B cell (primary cell): Measurements from ENCODE around the gene GRB10. TPM values are rescaled to one million over a fixed set of nuclear protein-coding genes. Genes with fewer than 3 reads are reported as not detected.
A peak's percentile ranks its signal among the peaks of the same experiment; 100 is the strongest.

ENCODE experiments used
- ATAC-seq: fragments of 200-7000 bp; cut with Tn5 transposase; one replicate; pipeline ENCODE4 v1.10.0; 2021; ENCODE audit warnings: low read depth, mild to moderate bottlenecking, moderate number of reproducible peaks, moderate library complexity
- CTCF ChIA-PET: fragments of 350-600 bp; sonication (Branson Sonifier 250); formaldehyde crosslinking; loops from one replicate; lab custom pipeline; 2021; ENCODE audit warnings: antibody characterized with exemption, inconsistent platforms; lab: Charles Lee
- POLR2A ChIA-PET: fragments of 350-600 bp; sonication (Branson Sonifier 250); formaldehyde crosslinking; loops from one replicate; lab custom pipeline; 2021; ENCODE audit warnings: antibody characterized with exemption; lab: Charles Lee
- DNase-seq: peaks from one replicate; pipeline ENCODE4 v3.0.0; 2013
- H2AFZ ChIP-seq: 2 replicates; pipeline ENCODE4 v1.6.1; 2012; ENCODE audit warnings: mild to moderate bottlenecking, low read depth, low read length; ENCODE audit not compliant: insufficient read depth, poor library complexity, severe bottlenecking
- H3K27ac ChIP-seq, 2 donors: 1 replicate in 1 of 2; 2 replicates in 1 of 2; pipeline ENCODE4 v1.5.1; 2012 to 2013; ENCODE audit warnings: low read length in 2 of 2, mild to moderate bottlenecking in 2 of 2, moderate library complexity in 1 of 2
- H3K27me3 ChIP-seq, 4 experiments: fragments of 200-600 bp in 1 of 4; sonication (generic) in 1 of 4; replicated peaks in 1 of 4; 1 replicate in 2 of 4; 2 replicates in 2 of 4; pipeline versions ENCODE4 v1.6.1 to v1.7.0; 2013 to 2016; ENCODE audit warnings: low read length in 3 of 4, mild to moderate bottlenecking in 2 of 4, mixed read lengths in 1 of 4, moderate library complexity in 1 of 4; ENCODE audit not compliant: insufficient read depth in 4 of 4, control insufficient read depth in 3 of 4; ENCODE audit errors: control extremely low read depth in 1 of 4
- H3K36me3 ChIP-seq, 2 experiments: replicated peaks in 1 of 2; 1 replicate in 1 of 2; 2 replicates in 1 of 2; pipeline versions ENCODE4 v1.6.1 to v1.7.1; 2013; ENCODE audit warnings: low read length in 1 of 2; ENCODE audit not compliant: insufficient read depth in 2 of 2, control insufficient read depth in 1 of 2; ENCODE audit errors: control extremely low read depth in 1 of 2, extremely low read depth in 1 of 2
- H3K4me1 ChIP-seq, 2 donors: fragments of 200-600 bp in 1 of 2; sonication (generic) in 1 of 2; 1 replicate in 1 of 2; 2 replicates in 1 of 2; pipeline versions ENCODE4 v1.5.1 to v1.6.1; 2013 to 2017; ENCODE audit warnings: low read length in 2 of 2; ENCODE audit not compliant: control insufficient read depth in 2 of 2, insufficient read depth in 2 of 2
- H3K4me2 ChIP-seq: replicated peaks from 2 replicates; pipeline ENCODE3; 2012; ENCODE audit warnings: mild to moderate bottlenecking, low read depth, low read length; ENCODE audit not compliant: poor library complexity, severe bottlenecking
- H3K4me3 ChIP-seq, 5 experiments: fragments of 200-600 bp in 1 of 5; sonication (generic) in 1 of 5; 1 replicate in 3 of 5; 2 replicates in 2 of 5; pipeline versions ENCODE4 v1.5.1 to v1.7.0; 2011 to 2016; ENCODE audit warnings: low read length in 4 of 5, mild to moderate bottlenecking in 4 of 5, low read depth in 2 of 5, control low read depth in 1 of 5, moderate library complexity in 1 of 5; ENCODE audit not compliant: insufficient read depth in 1 of 5; ENCODE audit errors: control extremely low read depth in 1 of 5, extremely low read depth in 1 of 5
- H3K79me2 ChIP-seq: fragments of 200-600 bp; sonication (generic); one replicate; pipeline ENCODE4 v1.6.0; 2016; ENCODE audit warnings: low read length; ENCODE audit not compliant: control insufficient read depth, insufficient read depth
- H3K9ac ChIP-seq: fragments of 200-600 bp; sonication (generic); 2 replicates; pipeline ENCODE4 v1.6.1; 2017; ENCODE audit warnings: mild to moderate bottlenecking, low read length, moderate library complexity
- H3K9me3 ChIP-seq, 3 donors: one replicate each; pipeline versions ENCODE4 v1.6.1 to v1.7.1; 2013; ENCODE audit warnings: low read length in 2 of 3; ENCODE audit not compliant: control insufficient read depth in 2 of 3, insufficient read depth in 1 of 3; ENCODE audit errors: control extremely low read depth in 1 of 3
- H4K20me1 ChIP-seq: 2 replicates; pipeline ENCODE4 v1.6.0; 2012; ENCODE audit warnings: mild to moderate bottlenecking, low read length; ENCODE audit not compliant: insufficient read depth, control insufficient read depth, poor library complexity, severe bottlenecking
- H3K27ac Mint-ChIP-seq: one replicate; pipeline ENCODE4 v1.8.0; 2021; ENCODE audit warnings: mixed read lengths
- H3K27me3 Mint-ChIP-seq: one replicate; pipeline ENCODE4 v1.8.0; 2021; ENCODE audit warnings: mixed read lengths
- H3K4me1 Mint-ChIP-seq: one replicate; pipeline ENCODE4 v1.8.0; 2021; ENCODE audit warnings: mixed read lengths
- H3K4me3 Mint-ChIP-seq: one replicate; pipeline ENCODE4 v1.8.0; 2021; ENCODE audit warnings: mixed read lengths
- H3K9me3 Mint-ChIP-seq: one replicate; pipeline ENCODE4 v1.8.0; 2022; ENCODE audit warnings: mixed read lengths; ENCODE audit not compliant: insufficient read depth
- EZH2 ChIP-seq: IDR thresholded peaks from 2 replicates; pipeline ENCODE4 v1.6.1; 2012; ENCODE audit warnings: borderline replicate concordance, low read depth, mild to moderate bottlenecking, moderate library complexity, low read length; ENCODE audit not compliant: insufficient read depth, poor library complexity, severe bottlenecking
- WGBS: methylation state at CpG from one replicate; pipeline ENCODE4 v1.1.5; 2013; ENCODE audit warnings: missing lambda C conversion rate; ENCODE audit not compliant: insufficient coverage; 5-methylcytosine and 5-hydroxymethylcytosine counted together
- intact Hi-C: fragments of 100-400 bp; cut with micrococcal nuclease; formaldehyde crosslinking; loops from one replicate; pipeline ENCODE4 v1.10.0; 2022
- polyA plus RNA-seq: library from polyadenylated mRNA; depleted of rRNA; stranded (reverse); fragments of >200 nt; gene quantifications from 2 replicates; pipeline ENCODE4 v1.2.3, GENCODE V29; 2012
- total RNA-seq, 2 donors: library from RNA; stranded (reverse); fragments of 120-200 nt in 1 of 2; gene quantifications; 1 replicate in 1 of 2; 2 replicates in 1 of 2; pipeline versions ENCODE4 v1.2.3 to v1.2.4, GENCODE V29; 2013 to 2022
- TF ChIP-seq, protein P1 (sequence below): fragments of 200-600 bp; IDR thresholded peaks from one replicate; pipeline ENCODE4 v1.8.0; 2022; ENCODE audit warnings: antibody characterized with exemption, mild to moderate bottlenecking

The GRB10 gene
- total and polyA plus RNA-seq, 2 donors (not counting 1 experiment from before 2014, with no cell fraction given) = 0.04 TPM; not detected in 1

- no peaks in the 10 kb centered on the region for H3K79me2 ChIP-seq
- POLR2A ChIA-PET = no interaction called here
Measured at GRCh38 chr7:50783303-50783702, 607 bp upstream of the GRB10 start.

DNA sequence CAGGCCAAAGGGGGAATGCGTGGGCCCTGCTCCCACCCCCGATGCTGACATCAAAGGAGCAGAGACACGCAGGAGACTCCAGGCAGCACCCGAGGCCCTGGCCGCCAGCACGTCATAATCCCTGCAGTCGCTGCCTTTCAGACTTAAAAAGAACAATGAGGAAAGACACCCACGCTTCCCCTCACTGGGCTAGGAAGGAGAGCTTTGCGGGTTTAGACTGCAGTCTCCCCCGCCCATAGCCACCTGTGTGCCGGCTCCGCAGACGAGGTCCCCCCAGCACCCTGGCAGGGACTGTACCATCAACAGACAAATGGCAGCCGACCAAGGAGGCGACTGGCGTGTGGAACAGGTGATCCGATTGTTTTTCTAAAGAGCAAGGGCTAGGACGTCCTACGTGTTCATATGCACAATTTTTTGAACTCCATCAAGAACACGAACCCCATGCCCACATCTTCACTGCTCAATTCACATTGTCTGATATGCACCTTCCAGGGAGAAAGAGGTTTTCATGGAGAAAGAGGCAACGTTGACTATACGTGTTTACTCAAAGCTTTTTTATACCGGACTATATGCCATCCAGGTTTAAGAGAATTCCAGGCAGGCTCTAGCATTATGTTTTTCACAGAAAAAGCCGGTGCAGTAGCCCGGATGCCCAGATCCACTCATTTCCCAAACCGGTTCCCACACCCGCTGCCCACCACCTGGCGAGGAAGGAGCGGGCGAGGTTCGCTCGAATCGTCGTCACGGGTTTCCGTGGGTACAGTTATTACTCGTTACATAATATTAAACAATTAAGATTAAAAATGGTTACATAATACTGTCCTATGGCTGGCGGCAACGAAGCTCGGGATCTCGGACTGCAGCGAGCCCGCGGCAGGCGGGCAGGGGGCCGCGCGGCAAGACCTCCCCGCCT, 1.1 kb downstream of the GRB10 start:
- Mint-ChIP-seq H3K27ac (no peak overlapping the region), H3K4me1 (peaks cover 6% of the 10 kb centered on the region), H3K27me3 (peaks cover 37% of the 10 kb centered on the region), H3K9me3 (no peaks in the 10 kb centered on the region), H3K4me3 (peak overlapping the region; percentile 47)
- ChIA-PET POLR2A (no interaction called here), CTCF (no interaction called here)
- intact Hi-C loops = no loop called here
- Histone ChIP-seq H3K79me2 (no peaks in the 10 kb centered on the region), H3K9me3 (peaks cover 0 to 8% (median 0%) of the 10 kb centered on the region in 3 donors), H3K9ac (no peak overlapping the region), H3K27ac (no peak overlapping the region), H3K4me1 (peaks cover 0 to 4% of the 10 kb centered on the region in 2 donors), H4K20me1 (no peaks in the 10 kb centered on the region), H3K4me2 (peak overlapping the region; percentile 57), H3K36me3 (no peaks in the 10 kb centered on the region), H3K27me3 (peaks cover 0 to 16% (median 4%) of the 10 kb centered on the region in 4 experiments), H3K4me3 (no peak overlapping the region), H2AFZ (no peak overlapping the region)
- DNase-seq (no peak), ATAC-seq (no peak)
- TF ChIP-seq, protein P1, sequence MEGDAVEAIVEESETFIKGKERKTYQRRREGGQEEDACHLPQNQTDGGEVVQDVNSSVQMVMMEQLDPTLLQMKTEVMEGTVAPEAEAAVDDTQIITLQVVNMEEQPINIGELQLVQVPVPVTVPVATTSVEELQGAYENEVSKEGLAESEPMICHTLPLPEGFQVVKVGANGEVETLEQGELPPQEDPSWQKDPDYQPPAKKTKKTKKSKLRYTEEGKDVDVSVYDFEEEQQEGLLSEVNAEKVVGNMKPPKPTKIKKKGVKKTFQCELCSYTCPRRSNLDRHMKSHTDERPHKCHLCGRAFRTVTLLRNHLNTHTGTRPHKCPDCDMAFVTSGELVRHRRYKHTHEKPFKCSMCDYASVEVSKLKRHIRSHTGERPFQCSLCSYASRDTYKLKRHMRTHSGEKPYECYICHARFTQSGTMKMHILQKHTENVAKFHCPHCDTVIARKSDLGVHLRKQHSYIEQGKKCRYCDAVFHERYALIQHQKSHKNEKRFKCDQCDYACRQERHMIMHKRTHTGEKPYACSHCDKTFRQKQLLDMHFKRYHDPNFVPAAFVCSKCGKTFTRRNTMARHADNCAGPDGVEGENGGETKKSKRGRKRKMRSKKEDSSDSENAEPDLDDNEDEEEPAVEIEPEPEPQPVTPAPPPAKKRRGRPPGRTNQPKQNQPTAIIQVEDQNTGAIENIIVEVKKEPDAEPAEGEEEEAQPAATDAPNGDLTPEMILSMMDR = no peak
- no peak for TF ChIP-seq EZH2
- 72% methylated on average over 31 of the region's 49 CpGs for WGBS

More at GRCh38 chr7:50783303-50783702, 607 bp upstream of the GRB10 start:
- Histone ChIP-seq H3K4me1 (peaks cover 0 to 4% of the 10 kb centered on the region in 2 donors), H3K9ac (no peak overlapping the region), H2AFZ (peak overlapping the region; percentile 33), H3K9me3 (peaks cover 0 to 20% (median 2%) of the 10 kb centered on the region in 3 donors), H3K4me2 (no peak overlapping the region), H3K27ac (no peak overlapping the region), H3K4me3 (no peak overlapping the region), H3K27me3 (peaks cover 0 to 18% (median 5%) of the 10 kb centered on the region in 4 experiments), H3K36me3 (no peaks in the 10 kb centered on the region), H4K20me1 (no peaks in the 10 kb centered on the region)
- TF ChIP-seq, protein P1 = no peak
- CTCF ChIA-PET = no interaction called here
- Mint-ChIP-seq H3K4me3 (peak overlapping the region; percentile 49), H3K27ac (no peak overlapping the region), H3K9me3 (peaks cover under 1% of the 10 kb centered on the region), H3K27me3 (peaks cover 42% of the 10 kb centered on the region), H3K4me1 (peaks cover 6% of the 10 kb centered on the region)
- ATAC-seq = no peak
- intact Hi-C loops = no loop called here
- DNase-seq = no peak
- 67% methylated on average over 7 of the region's 7 CpGs for WGBS
